Measurements from ENCODE around the gene TLN1. TPM values are rescaled to one million over a fixed set of nuclear protein-coding genes. Genes with fewer than 3 reads are reported as not detected.

The TLN1 gene
- total and polyA plus RNA-seq, 2 of the 4 experiments (the other 2 are of a cell fraction) = 228 to 346 TPM

- no peak overlapping the region for H3K4me2 ChIP-seq (ENCODE audit: low read depth, low read length)
- in situ Hi-C loops (cut with MboI; ENCODE audit: low sequenced_read_pairs) = no loop called here
- ChIA-PET POLR2A (ENCODE audit: unreplicated experiment) (no interaction called here), CTCF (no interaction called here)
- no peaks in the 10 kb centered on the region for H4K20me1 ChIP-seq (ENCODE audit: insufficient read depth, low read length)
- no peak overlapping the region for H2BK15ac ChIP-seq (ENCODE audit: low read depth, low read length)
- H3K18ac ChIP-seq (ENCODE audit: low read depth, low read length) = no peak overlapping the region
- no peak overlapping the region for H2BK20ac ChIP-seq (ENCODE audit: low read depth, low read length)
- no peak overlapping the region for H3K23ac ChIP-seq (ENCODE audit: low read depth, low read length)
- no peak overlapping the region for H2AK9ac ChIP-seq (replicated peaks; ENCODE audit: low read depth, low read length, poor library complexity)
- no peak overlapping the region for H4K8ac ChIP-seq (ENCODE audit: low read depth in 2 of 2, low read length in 2 of 2)
- no TSS peak for BruUV-seq (replicated peaks)
- H3K27ac ChIP-seq (ENCODE audit: insufficient read depth, low read length) = no peak overlapping the region
- ATAC-seq (ENCODE audit: low read depth) = no peak
- no CpG with 5 or more reads among the region's 2 CpGs for WGBS, 2 experiments (ENCODE audit: extremely low coverage in 2 of 2, insufficient read length in 1 of 2)
- H2AK5ac ChIP-seq (ENCODE audit: low read depth, low read length) = no peak overlapping the region
- no peak overlapping the region for H4K91ac ChIP-seq (ENCODE audit: insufficient read depth, low read depth, low read length)
- no peak overlapping the region for H3K4ac ChIP-seq (ENCODE audit: low read depth, low read length)
- no peaks in the 10 kb centered on the region for H3K79me1 ChIP-seq (ENCODE audit: low read depth in 1 of 2, low read length in 2 of 2)
- no peak overlapping the region for H3K14ac ChIP-seq (replicated peaks; ENCODE audit: low read depth, low read length)
- TF ChIP-seq CEBPB (IDR thresholded peaks at IDR 0.05; ENCODE audit: low read depth, low read length) (no peak), ELK1 (IDR thresholded peaks at IDR 0.05; ENCODE audit: borderline replicate concordance, low read depth, low read length) (no peak), BHLHE40 (IDR thresholded peaks at IDR 0.05; ENCODE audit: low read depth, low read length) (no peak), MAZ (IDR thresholded peaks at IDR 0.05; ENCODE audit: borderline replicate concordance, low read depth, low read length) (no peak), RFX5 (IDR thresholded peaks at IDR 0.05; ENCODE audit: low read depth, low read length) (no peak), NFE2L2 (IDR thresholded peaks at IDR 0.05; ENCODE audit: low read depth, low read length) (no peak), SMC3 (IDR thresholded peaks at IDR 0.05; ENCODE audit: low read depth, low read length) (no peak), CHD1 (IDR thresholded peaks at IDR 0.05; ENCODE audit: low read depth, low read length) (no peak), RAD21 (IDR thresholded peaks at IDR 0.05; ENCODE audit: low read length) (no peak), MAFK (IDR thresholded peaks at IDR 0.05; ENCODE audit: low read depth, low read length) (no peak)
- no peak overlapping the region for H3K56ac ChIP-seq (ENCODE audit: extremely low read depth, insufficient read depth, low read length)
- H2AFZ ChIP-seq (replicated peaks; ENCODE audit: low read length, poor library complexity) = no peak overlapping the region
- dilution Hi-C loops (cut with HindIII; ENCODE audit: low sequenced_read_pairs, unreplicated experiment) = no loop called here
- intact Hi-C loops (cut with micrococcal nuclease) = no loop called here
- H3K27me3 ChIP-seq (ENCODE audit: control insufficient read depth, insufficient read depth, low read length) = peaks cover 26% of the 10 kb centered on the region
- DNase-seq = no peak
- no peak overlapping the region for H2BK5ac ChIP-seq (ENCODE audit: low read depth, low read length, poor library complexity, severe bottlenecking)
- H2BK120ac ChIP-seq (ENCODE audit: low read depth, low read length) = no peak overlapping the region
- H3K4me1 ChIP-seq (ENCODE audit: control insufficient read depth, insufficient read depth, low read length) = peaks cover under 1% of the 10 kb centered on the region; the same call in 1 of the 2 replicates
- H3K36me3 ChIP-seq (ENCODE audit: control insufficient read depth, insufficient read depth, low read length) = no peaks in the 10 kb centered on the region
- H3K9me1 ChIP-seq (ENCODE audit: insufficient read depth, low read length) = no peaks in the 10 kb centered on the region
- no peak overlapping the region for H3K4me3 ChIP-seq (ENCODE audit: insufficient read depth, low read depth, low read length)
- no peak overlapping the region for H3K9ac ChIP-seq (ENCODE audit: low read depth, low read length)
- H3K9me3 ChIP-seq (ENCODE audit: control insufficient read depth, insufficient read depth, low read length) = no peaks in the 10 kb centered on the region
- no peak overlapping the region for H4K5ac ChIP-seq (ENCODE audit: low read depth, low read length)
Observed at GRCh38 chr9:35766997-35767396, 35.0 kb upstream of the TLN1 start.
